Measurements from ENCODE around the gene KIF1B.
"Not testable (repeated sequence)": the region's sequence is repeated elsewhere in the genome, so short reads cannot be mapped to it uniquely, and the experiment has no call there.

KIF1B gene

GRCh38 chr1:10353282-10353681, 142.9 kb downstream of the KIF1B start:
- Histone ChIP-seq H2AFZ (ENCODE audit: low read depth, low read length) (no peak overlapping the region), H3K36me3 (ENCODE audit: insufficient read depth, low read length) (peaks cover 78% of the 10 kb centered on the region)

GRCh38 chr1:10353693-10354092, 143.3 kb downstream of the KIF1B start:
- Histone ChIP-seq H3K9me3 (ENCODE audit: low read length) (no peaks in the 10 kb centered on the region), H3K4me3 (ENCODE audit: low read length) (no peak overlapping the region), H3K4me1 (ENCODE audit: insufficient read depth, low read length) (no peaks in the 10 kb centered on the region), H3K36me3 (ENCODE audit: insufficient read depth, low read length) (peaks cover 77% of the 10 kb centered on the region), H3K27me3 (ENCODE audit: insufficient read depth, low read length) (no peaks in the 10 kb centered on the region), H2AFZ (ENCODE audit: low read depth, low read length) (no peak overlapping the region)

More at GRCh38 chr1:10353282-10353681, 142.9 kb downstream of the KIF1B start:
- Histone ChIP-seq H3K9me3 (ENCODE audit: low read length) (no peaks in the 10 kb centered on the region), H3K4me3 (ENCODE audit: low read length) (no peak overlapping the region), H3K4me1 (ENCODE audit: insufficient read depth, low read length) (no peaks in the 10 kb centered on the region), H3K27me3 (ENCODE audit: insufficient read depth, low read length) (no peaks in the 10 kb centered on the region)

GRCh38 chr1:10360045-10360444, 149.7 kb downstream of the KIF1B start:
- Histone ChIP-seq H3K4me3 (ENCODE audit: low read length) (no peak overlapping the region), H3K36me3 (ENCODE audit: insufficient read depth, low read length) (peaks cover 71% of the 10 kb centered on the region), H3K9me3 (ENCODE audit: low read length) (no peaks in the 10 kb centered on the region), H3K4me1 (ENCODE audit: insufficient read depth, low read length) (no peaks in the 10 kb centered on the region), H2AFZ (ENCODE audit: low read depth, low read length) (no peak overlapping the region), H3K27me3 (ENCODE audit: insufficient read depth, low read length) (no peaks in the 10 kb centered on the region)

- Histone ChIP-seq H3K36me3 (ENCODE audit: insufficient read depth, low read length) (peaks cover 74% of the 10 kb centered on the region), H3K27me3 (ENCODE audit: insufficient read depth, low read length) (no peaks in the 10 kb centered on the region), H3K4me3 (ENCODE audit: low read length) (no peak overlapping the region), H3K4me1 (ENCODE audit: insufficient read depth, low read length) (no peaks in the 10 kb centered on the region), H3K9me3 (ENCODE audit: low read length) (no peaks in the 10 kb centered on the region), H2AFZ (ENCODE audit: low read depth, low read length) (no peak overlapping the region)
Measured at GRCh38 chr1:10361515-10361914, 151.1 kb downstream of the KIF1B start.

DNA sequence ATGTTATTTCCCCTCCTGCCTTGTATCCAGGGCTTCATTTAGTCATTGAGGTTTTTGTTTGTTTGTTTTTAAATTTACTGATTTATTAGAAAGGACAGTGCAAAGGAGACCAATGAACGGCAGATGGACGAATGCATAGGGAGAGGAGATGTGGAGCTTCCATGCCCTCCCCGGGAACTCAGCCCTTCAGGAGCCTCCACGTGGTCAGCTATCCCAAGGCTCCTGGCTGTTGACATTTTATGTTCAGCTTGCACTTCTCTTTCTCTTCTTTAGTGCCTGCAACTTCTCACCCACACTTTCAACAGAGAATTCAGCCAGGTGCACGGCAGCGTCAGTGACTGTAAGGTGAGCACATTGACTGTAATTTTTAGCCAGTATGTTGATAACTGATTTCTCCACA, 157.8 kb downstream of the KIF1B start:
- Histone ChIP-seq H3K27me3 (ENCODE audit: insufficient read depth, low read length) (no peaks in the 10 kb centered on the region), H3K4me3 (ENCODE audit: low read length) (no peak overlapping the region), H2AFZ (ENCODE audit: low read depth, low read length) (no peak overlapping the region), H3K9me3 (ENCODE audit: low read length) (no peaks in the 10 kb centered on the region), H3K36me3 (ENCODE audit: insufficient read depth, low read length) (peaks cover 68% of the 10 kb centered on the region), H3K4me1 (ENCODE audit: insufficient read depth, low read length) (no peaks in the 10 kb centered on the region)

GRCh38 chr1:10374442-10374860, 164.1 kb downstream of the KIF1B start:
- Histone ChIP-seq H3K4me1 (ENCODE audit: insufficient read depth, low read length) (no peaks in the 10 kb centered on the region), H3K36me3 (ENCODE audit: insufficient read depth, low read length) (peaks cover 77% of the 10 kb centered on the region), H3K9me3 (ENCODE audit: low read length) (no peaks in the 10 kb centered on the region), H2AFZ (ENCODE audit: low read depth, low read length) (no peak overlapping the region), H3K4me3 (ENCODE audit: low read length) (no peak overlapping the region), H3K27me3 (ENCODE audit: insufficient read depth, low read length) (no peaks in the 10 kb centered on the region)

GRCh38 chr1:10377365-10378029, 167.1 kb downstream of the KIF1B start:
- H2AFZ ChIP-seq (ENCODE audit: low read depth, low read length); H3K4me3 ChIP-seq (ENCODE audit: low read length): not testable (repeated sequence)
- H3K36me3 ChIP-seq (ENCODE audit: insufficient read depth, low read length), result peaks cover 76% of the 10 kb centered on the region

GRCh38 chr1:10378081-10378841, 167.9 kb downstream of the KIF1B start:
- H3K9me3 ChIP-seq (ENCODE audit: low read length), result no peaks in the 10 kb centered on the region
- no peaks in the 10 kb centered on the region for H3K4me1 ChIP-seq (ENCODE audit: insufficient read depth, low read length)
- H3K27me3 ChIP-seq (ENCODE audit: insufficient read depth, low read length), result no peaks in the 10 kb centered on the region
- H2AFZ ChIP-seq (ENCODE audit: low read depth, low read length), result no peak overlapping the region
- peaks cover 82% of the 10 kb centered on the region for H3K36me3 ChIP-seq (ENCODE audit: insufficient read depth, low read length)
- H3K4me3 ChIP-seq (ENCODE audit: low read length), result no peak overlapping the region

More at GRCh38 chr1:10377365-10378029, 167.1 kb downstream of the KIF1B start:
- H3K4me1 ChIP-seq (ENCODE audit: insufficient read depth, low read length); H3K9me3 ChIP-seq (ENCODE audit: low read length); H3K27me3 ChIP-seq (ENCODE audit: insufficient read depth, low read length): not testable (repeated sequence)

DNA sequence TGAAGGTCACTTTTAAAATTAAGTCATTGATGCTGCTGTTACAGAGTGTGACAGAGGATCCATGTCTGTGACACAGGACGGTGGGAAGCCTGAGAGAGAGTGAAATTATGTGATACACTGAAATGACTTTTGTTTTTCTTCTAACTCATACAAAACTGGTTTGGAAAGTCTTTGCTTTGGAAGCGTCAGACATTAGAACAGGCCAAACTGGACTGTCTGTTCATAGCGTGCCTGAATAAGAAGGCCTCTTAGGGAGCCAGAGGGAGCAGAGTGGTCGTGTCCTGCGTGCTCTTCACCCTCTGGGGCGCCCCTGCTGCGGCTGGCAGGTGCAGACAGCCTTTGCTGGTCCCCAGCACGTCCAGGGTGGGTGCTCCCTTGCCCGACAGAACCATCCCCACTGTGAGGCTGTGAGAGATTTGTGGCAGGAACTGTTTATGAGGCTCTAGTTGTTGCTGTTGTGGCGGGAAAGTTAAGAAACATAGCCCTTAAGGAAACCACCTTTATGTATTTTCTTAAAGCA, 168.8 kb downstream of the KIF1B start:
- Histone ChIP-seq H3K9me3 (ENCODE audit: low read length) (no peaks in the 10 kb centered on the region), H3K4me1 (ENCODE audit: insufficient read depth, low read length) (no peaks in the 10 kb centered on the region), H3K27me3 (ENCODE audit: insufficient read depth, low read length) (no peaks in the 10 kb centered on the region), H3K36me3 (ENCODE audit: insufficient read depth, low read length) (peaks cover 81% of the 10 kb centered on the region), H2AFZ (ENCODE audit: low read depth, low read length) (no peak overlapping the region), H3K4me3 (ENCODE audit: low read length) (no peak overlapping the region)

DNA sequence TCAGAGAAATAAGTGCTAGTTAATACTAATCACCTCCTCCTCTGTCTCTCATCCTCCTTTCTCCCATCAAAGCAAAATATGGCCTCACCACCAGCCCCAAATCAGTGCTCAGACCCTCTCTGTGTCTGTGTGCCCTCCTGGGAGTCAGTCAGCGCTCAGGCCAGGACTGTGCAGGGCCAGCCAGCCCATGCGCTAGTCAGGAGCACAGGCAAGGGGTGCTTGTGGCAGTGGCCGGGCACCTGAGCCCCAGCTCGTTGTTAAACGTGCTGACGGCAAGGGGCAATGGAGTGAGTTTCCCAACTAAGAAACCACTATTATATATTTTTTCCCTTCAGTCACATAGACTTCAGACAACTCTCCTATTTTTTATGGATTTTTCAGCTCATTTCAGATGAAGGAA, 169.3 kb downstream of the KIF1B start:
- H3K36me3 ChIP-seq (ENCODE audit: insufficient read depth, low read length), result peaks cover 81% of the 10 kb centered on the region

GRCh38 chr1:10380594-10381275, 170.4 kb downstream of the KIF1B start:
- no peak overlapping the region for H3K4me3 ChIP-seq (ENCODE audit: low read length)
- no peaks in the 10 kb centered on the region for H3K4me1 ChIP-seq (ENCODE audit: insufficient read depth, low read length)
- no peaks in the 10 kb centered on the region for H3K27me3 ChIP-seq (ENCODE audit: insufficient read depth, low read length)
- H3K36me3 ChIP-seq (ENCODE audit: insufficient read depth, low read length), result peaks cover 76% of the 10 kb centered on the region
- no peaks in the 10 kb centered on the region for H3K9me3 ChIP-seq (ENCODE audit: low read length)
- no peak overlapping the region for H2AFZ ChIP-seq (ENCODE audit: low read depth, low read length)

More for the DNA sequence above, 169.3 kb downstream of the KIF1B start:
- H3K27me3 ChIP-seq (ENCODE audit: insufficient read depth, low read length), result no peaks in the 10 kb centered on the region
- no peak overlapping the region for H2AFZ ChIP-seq (ENCODE audit: low read depth, low read length)
- no peaks in the 10 kb centered on the region for H3K4me1 ChIP-seq (ENCODE audit: insufficient read depth, low read length)
- H3K4me3 ChIP-seq (ENCODE audit: low read length), result no peak overlapping the region
- no peaks in the 10 kb centered on the region for H3K9me3 ChIP-seq (ENCODE audit: low read length)

DNA sequence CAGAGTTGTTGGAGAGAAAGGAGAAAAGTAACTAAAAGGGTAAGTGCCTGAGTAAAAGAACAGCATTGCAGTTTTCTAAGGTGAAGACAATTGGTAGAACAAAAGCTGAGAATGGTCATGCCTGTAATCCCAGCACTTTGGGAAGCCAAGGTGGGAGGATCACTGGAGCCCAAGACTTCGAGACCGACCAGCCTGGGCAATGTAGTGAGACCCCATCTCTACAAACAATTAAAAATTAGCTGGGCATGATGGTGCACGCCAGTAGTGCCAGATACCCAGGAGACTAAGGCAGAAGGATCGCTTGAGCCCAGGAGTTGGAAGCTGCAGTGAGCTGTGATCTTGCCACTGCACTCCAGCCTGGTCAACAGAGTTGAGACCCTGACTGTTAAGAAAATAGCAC, 173.3 kb downstream of the KIF1B start:
- no peaks in the 10 kb centered on the region for H3K27me3 ChIP-seq (ENCODE audit: insufficient read depth, low read length)
- peaks cover 57% of the 10 kb centered on the region for H3K36me3 ChIP-seq (ENCODE audit: insufficient read depth, low read length)
- peaks cover 10% of the 10 kb centered on the region for H3K4me1 ChIP-seq (ENCODE audit: insufficient read depth, low read length)
- H3K4me3 ChIP-seq (ENCODE audit: low read length), result no peak overlapping the region
- no peaks in the 10 kb centered on the region for H3K9me3 ChIP-seq (ENCODE audit: low read length)
- H2AFZ ChIP-seq (ENCODE audit: low read depth, low read length), result no peak overlapping the region

DNA sequence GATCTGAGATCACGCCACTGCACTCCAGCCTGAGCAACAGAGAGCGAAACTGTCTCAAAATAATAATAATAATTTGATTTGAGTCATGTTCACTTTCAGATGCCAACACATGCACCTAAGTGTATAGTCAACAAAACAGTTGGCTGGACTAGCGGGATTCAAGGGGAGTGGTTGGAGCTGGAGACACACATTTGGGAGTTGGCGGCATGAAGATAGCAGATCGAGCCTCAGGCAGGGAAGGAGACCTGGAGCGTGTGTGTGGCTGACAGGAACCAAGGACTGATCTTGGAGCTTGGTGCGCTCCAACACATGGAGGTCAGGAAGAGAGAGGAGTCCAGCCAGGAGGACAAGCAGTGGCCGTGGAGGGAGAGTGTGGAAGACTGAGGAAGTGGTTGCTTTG, 173.8 kb downstream of the KIF1B start:
- Histone ChIP-seq H3K9me3 (ENCODE audit: low read length) (no peaks in the 10 kb centered on the region), H3K4me3 (ENCODE audit: low read length) (no peak overlapping the region), H3K27me3 (ENCODE audit: insufficient read depth, low read length) (no peaks in the 10 kb centered on the region), H3K36me3 (ENCODE audit: insufficient read depth, low read length) (peaks cover 54% of the 10 kb centered on the region), H2AFZ (ENCODE audit: low read depth, low read length) (no peak overlapping the region), H3K4me1 (ENCODE audit: insufficient read depth, low read length) (peaks cover 10% of the 10 kb centered on the region)
